Caco-2 (cell line): ENCODE data around the gene KLF7. TPM values are rescaled to one million over a fixed set of nuclear protein-coding genes. Genes with fewer than 3 reads are reported as not detected.

Experiments
- BruUV-seq: library from RNA; stranded (reverse); fragments of 400-500 nt; replicated peaks from 2 replicates; lab custom pipeline; 2021; lab: Mats Ljungman, UMichigan
- CTCF ChIA-PET: fragments of 300-600 bp; sonication (Branson Sonifier 250); formaldehyde crosslinking; loops from one replicate; lab custom pipeline; 2022; ENCODE audit warnings: antibody characterized with exemption; lab: Charles Lee
- POLR2A ChIA-PET: fragments of 300-600 bp; sonication (Branson Sonifier 250); formaldehyde crosslinking; loops from one replicate; lab custom pipeline; 2022; ENCODE audit warnings: antibody characterized with exemption; lab: Charles Lee
- DNase-seq, 2 experiments: peaks; one replicate each; pipeline versions ENCODE4 v3.0.0 to v3.0.0-alpha.2; 2020 to 2022
- H3K27me3 ChIP-seq: replicated peaks from 2 replicates; pipeline ENCODE4 v1.6.0; 2011; ENCODE audit warnings: low read length; ENCODE audit not compliant: control insufficient read depth, insufficient read depth
- H3K36me3 ChIP-seq: 2 replicates; pipeline ENCODE4 v1.5.1; 2011; ENCODE audit warnings: low read length; ENCODE audit not compliant: control insufficient read depth, insufficient read depth
- H3K4me1 ChIP-seq: fragments of 250-450 bp; sonication (Bioruptor Pico); 2 replicates; pipeline ENCODE4 v1.5.1; 2020; ENCODE audit warnings: mild to moderate bottlenecking
- H3K4me3 ChIP-seq: 2 replicates; pipeline ENCODE4 v1.5.1; 2011; ENCODE audit warnings: low read depth, mild to moderate bottlenecking, control low read depth, low read length
- H3K9me3 ChIP-seq: fragments of 250-450 bp; sonication (Bioruptor Pico); 2 replicates; pipeline ENCODE4 v1.5.1; 2020; ENCODE audit warnings: mild to moderate bottlenecking, moderate library complexity
- H3K27ac Mint-ChIP-seq: one replicate; pipeline ENCODE4 v1.8.0; 2022; ENCODE audit warnings: mixed read lengths; ENCODE audit not compliant: unreplicated experiment
- H3K27me3 Mint-ChIP-seq: one replicate; pipeline ENCODE4 v1.8.0; 2022; ENCODE audit warnings: mixed read lengths; ENCODE audit not compliant: insufficient read depth, unreplicated experiment
- H3K36me3 Mint-ChIP-seq: one replicate; pipeline ENCODE4 v1.8.0; 2022; ENCODE audit warnings: mild to moderate bottlenecking, mixed read lengths; ENCODE audit not compliant: insufficient read depth, unreplicated experiment
- H3K4me1 Mint-ChIP-seq: one replicate; pipeline ENCODE4 v1.8.0; 2022; ENCODE audit warnings: low read depth, mixed read lengths; ENCODE audit not compliant: unreplicated experiment
- H3K4me3 Mint-ChIP-seq: one replicate; pipeline ENCODE4 v1.8.0; 2022; ENCODE audit warnings: mild to moderate bottlenecking, moderate library complexity, mixed read lengths; ENCODE audit not compliant: unreplicated experiment
- H3K9me3 Mint-ChIP-seq: one replicate; pipeline ENCODE4 v1.8.0; 2022; ENCODE audit warnings: mixed read lengths; ENCODE audit not compliant: unreplicated experiment
- intact Hi-C: fragments of 100-400 bp; cut with micrococcal nuclease; formaldehyde crosslinking; loops from one replicate; pipeline ENCODE4 v1.10.0; 2022; ENCODE audit not compliant: unreplicated experiment
- total RNA-seq: library from RNA; stranded (reverse); gene quantifications from 2 replicates; pipeline ENCODE4 v1.2.3, GENCODE V29; 2022
- TF ChIP-seq, protein P1 (sequence below), 2 experiments: fragments of 200-600 bp in 1 of 2; IDR thresholded peaks; 1 replicate in 1 of 2; 2 replicates in 1 of 2; pipeline versions ENCODE4 v1.5.1 to v1.8.0; 2011 to 2022; ENCODE audit warnings: antibody characterized with exemption in 1 of 2, control low read depth in 1 of 2, inconsistent platforms in 1 of 2, low read depth in 1 of 2, low read length in 1 of 2, mild to moderate bottlenecking in 1 of 2, moderate library complexity in 1 of 2; ENCODE audit not compliant: insufficient read depth in 1 of 2, severe bottlenecking in 1 of 2, unreplicated experiment in 1 of 2

KLF7 gene
- total RNA-seq, 1 experiment from 2014 or later = 0.36 TPM

DNA sequence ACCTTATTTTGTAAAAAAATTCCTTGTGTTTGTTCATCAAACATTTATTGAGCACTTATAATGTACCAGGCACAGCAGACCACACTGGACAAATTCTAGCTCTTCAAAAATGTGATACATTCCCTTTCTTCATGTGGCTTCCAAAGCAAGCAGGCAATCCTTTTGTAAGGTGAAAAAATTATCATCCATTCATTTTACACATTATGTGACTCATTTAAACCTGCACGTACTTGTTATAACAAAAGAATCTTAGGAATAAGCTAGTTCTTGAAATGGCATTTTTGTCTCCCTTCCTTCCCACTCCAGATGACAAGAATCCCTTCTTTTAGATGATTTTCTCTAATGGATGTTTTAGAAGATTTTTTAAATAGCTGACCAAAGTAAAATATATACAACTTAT is 104.6 kb downstream of the KLF7 start:
- Histone ChIP-seq H3K27me3 (no peaks in the 10 kb centered on the region), H3K4me3 (no peak overlapping the region), H3K4me1 (no peaks in the 10 kb centered on the region), H3K36me3 (no peaks in the 10 kb centered on the region), H3K9me3 (no peaks in the 10 kb centered on the region)
- Mint-ChIP-seq H3K27ac (no peak overlapping the region), H3K4me3 (no peak overlapping the region), H3K36me3 (no peaks in the 10 kb centered on the region), H3K4me1 (no peaks in the 10 kb centered on the region), H3K27me3 (peaks cover 7% of the 10 kb centered on the region), H3K9me3 (no peaks in the 10 kb centered on the region)
- no TSS peak for BruUV-seq
- CTCF ChIA-PET = no interaction called here
- intact Hi-C loops = loop anchor here (10.0 kb wide), 1 partner anchor 256 kb away; no protein-coding TSS in a partner anchor
- no peak for DNase-seq
- TF ChIP-seq, protein P1, sequence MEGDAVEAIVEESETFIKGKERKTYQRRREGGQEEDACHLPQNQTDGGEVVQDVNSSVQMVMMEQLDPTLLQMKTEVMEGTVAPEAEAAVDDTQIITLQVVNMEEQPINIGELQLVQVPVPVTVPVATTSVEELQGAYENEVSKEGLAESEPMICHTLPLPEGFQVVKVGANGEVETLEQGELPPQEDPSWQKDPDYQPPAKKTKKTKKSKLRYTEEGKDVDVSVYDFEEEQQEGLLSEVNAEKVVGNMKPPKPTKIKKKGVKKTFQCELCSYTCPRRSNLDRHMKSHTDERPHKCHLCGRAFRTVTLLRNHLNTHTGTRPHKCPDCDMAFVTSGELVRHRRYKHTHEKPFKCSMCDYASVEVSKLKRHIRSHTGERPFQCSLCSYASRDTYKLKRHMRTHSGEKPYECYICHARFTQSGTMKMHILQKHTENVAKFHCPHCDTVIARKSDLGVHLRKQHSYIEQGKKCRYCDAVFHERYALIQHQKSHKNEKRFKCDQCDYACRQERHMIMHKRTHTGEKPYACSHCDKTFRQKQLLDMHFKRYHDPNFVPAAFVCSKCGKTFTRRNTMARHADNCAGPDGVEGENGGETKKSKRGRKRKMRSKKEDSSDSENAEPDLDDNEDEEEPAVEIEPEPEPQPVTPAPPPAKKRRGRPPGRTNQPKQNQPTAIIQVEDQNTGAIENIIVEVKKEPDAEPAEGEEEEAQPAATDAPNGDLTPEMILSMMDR (IDR thresholded peaks at IDR 0.05; ENCODE audit: insufficient read depth in 1 of 2, low read depth in 1 of 2, low read length in 1 of 2, severe bottlenecking in 1 of 2, unreplicated experiment in 1 of 2) = no peak
- POLR2A ChIA-PET = no interaction called here

DNA sequence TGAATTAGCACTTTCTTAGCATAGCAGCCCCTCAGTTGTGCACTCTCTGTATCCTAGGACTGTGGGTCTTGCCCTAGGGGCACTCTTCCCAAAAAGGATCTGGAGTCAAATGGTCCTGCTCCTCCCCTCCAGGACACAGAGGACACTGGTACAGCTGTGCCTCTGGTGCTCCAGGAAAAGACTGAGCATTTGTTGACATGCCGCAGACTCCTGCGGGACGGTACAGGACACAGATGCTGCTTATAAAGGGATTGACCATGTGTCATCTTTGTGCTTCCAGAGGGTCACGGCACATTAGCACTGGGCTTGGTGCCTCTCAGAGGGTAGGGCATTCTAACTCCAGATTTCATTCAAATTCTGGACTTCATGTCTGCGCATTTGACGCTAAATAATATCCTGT is 110.5 kb downstream of the KLF7 start:
- no peaks in the 10 kb centered on the region for H3K36me3 Mint-ChIP-seq
- ChIA-PET POLR2A (no interaction called here), CTCF (no interaction called here)
- Histone ChIP-seq H3K27me3 (no peaks in the 10 kb centered on the region), H3K36me3 (no peaks in the 10 kb centered on the region), H3K4me3 (no peak overlapping the region), H3K4me1 (no peaks in the 10 kb centered on the region), H3K9me3 (no peaks in the 10 kb centered on the region)
- H3K4me3 Mint-ChIP-seq = no peak overlapping the region
- TF ChIP-seq, protein P1 (IDR thresholded peaks at IDR 0.05; ENCODE audit: insufficient read depth in 1 of 2, low read depth in 1 of 2, low read length in 1 of 2, severe bottlenecking in 1 of 2, unreplicated experiment in 1 of 2) = no peak
- no peak for DNase-seq
- peaks cover 8% of the 10 kb centered on the region for H3K27me3 Mint-ChIP-seq
- H3K27ac Mint-ChIP-seq = no peak overlapping the region
- intact Hi-C loops = no loop called here
- BruUV-seq = no TSS peak
- no peaks in the 10 kb centered on the region for H3K9me3 Mint-ChIP-seq
- H3K4me1 Mint-ChIP-seq = no peaks in the 10 kb centered on the region

DNA sequence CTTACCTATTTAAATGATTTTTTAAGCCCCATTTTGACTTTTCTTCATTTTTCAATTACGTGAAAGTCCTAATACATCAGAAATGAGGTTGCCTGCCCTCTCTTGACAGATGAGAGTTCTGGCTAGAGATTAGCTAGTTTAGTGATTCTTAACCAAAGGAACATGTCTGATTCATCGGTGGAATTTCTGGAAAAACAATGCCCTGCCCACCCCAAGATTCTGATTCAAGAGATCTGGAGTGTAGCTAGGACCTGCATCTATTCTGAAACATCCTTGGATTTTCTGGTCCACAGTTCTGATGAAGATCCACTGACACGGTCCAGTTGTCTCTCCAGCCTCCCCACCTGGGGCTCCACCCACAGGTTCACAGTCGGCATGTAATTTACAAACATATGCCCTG is 111.2 kb downstream of the KLF7 start:
- CTCF ChIA-PET = no interaction called here
- TF ChIP-seq, protein P1 (IDR thresholded peaks at IDR 0.05; ENCODE audit: insufficient read depth in 1 of 2, low read depth in 1 of 2, low read length in 1 of 2, severe bottlenecking in 1 of 2, unreplicated experiment in 1 of 2) = no peak
- no peaks in the 10 kb centered on the region for H3K4me1 ChIP-seq
- H3K36me3 ChIP-seq = no peaks in the 10 kb centered on the region
- no peak for DNase-seq
- H3K27me3 ChIP-seq = no peaks in the 10 kb centered on the region
- Mint-ChIP-seq H3K4me3 (no peak overlapping the region), H3K27me3 (peaks cover 8% of the 10 kb centered on the region), H3K36me3 (no peaks in the 10 kb centered on the region), H3K4me1 (no peaks in the 10 kb centered on the region), H3K9me3 (no peaks in the 10 kb centered on the region), H3K27ac (no peak overlapping the region)
- POLR2A ChIA-PET = no interaction called here
- no peak overlapping the region for H3K4me3 ChIP-seq
- BruUV-seq = no TSS peak
- intact Hi-C loops = no loop called here
- H3K9me3 ChIP-seq = no peaks in the 10 kb centered on the region
